Measurements from ENCODE around the gene CRY1.

CRY1 gene

DNA sequence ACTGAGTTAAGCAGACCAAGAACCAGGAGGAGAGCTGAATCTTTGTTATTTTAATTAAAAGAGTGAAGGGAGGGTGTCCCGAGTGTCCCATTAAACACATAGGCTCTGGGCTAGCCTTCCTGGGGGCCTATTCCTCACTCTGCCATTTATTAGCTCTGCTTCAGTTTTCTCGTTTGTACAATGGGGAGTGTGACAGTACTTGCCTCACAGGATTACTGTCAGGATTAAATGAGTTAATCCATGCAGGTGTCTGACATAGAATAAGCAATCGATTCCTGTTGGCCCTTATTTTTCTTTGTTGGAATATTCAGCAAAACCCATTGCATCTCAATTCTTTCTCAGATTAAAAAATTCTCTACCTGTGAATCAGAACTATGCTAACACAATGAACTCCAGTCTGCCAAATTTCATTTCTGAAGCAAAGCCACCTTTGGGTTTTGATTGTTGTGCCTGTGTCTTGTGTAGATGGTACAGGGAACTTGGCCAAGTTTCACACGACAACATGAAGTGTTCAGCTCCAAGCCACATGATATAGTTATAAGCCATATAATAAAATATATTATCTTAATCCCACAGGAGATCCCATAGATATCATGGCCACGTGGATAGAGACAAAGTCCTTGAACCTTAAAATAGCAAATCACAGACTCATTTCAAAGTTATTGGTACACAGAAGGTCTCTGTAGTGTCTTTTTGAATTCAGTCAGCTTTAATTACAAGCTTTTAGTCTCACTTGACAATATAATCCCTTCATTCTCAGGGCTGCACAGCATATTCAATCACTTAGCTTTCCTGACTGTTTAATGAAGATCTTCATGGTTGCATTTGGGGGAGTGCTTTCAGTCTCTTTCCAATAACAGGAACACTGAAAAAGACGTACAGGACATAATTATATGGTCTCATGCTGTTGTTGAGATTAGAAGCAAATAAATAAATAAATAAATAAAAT, 34.4 kb upstream of the CRY1 start:
- H3K4me3 ChIP-seq (ENCODE audit: insufficient read depth, low read depth, low read length), result no peak overlapping the region
- no peak overlapping the region for H3K27ac ChIP-seq (ENCODE audit: insufficient read depth, low read depth, low read length, poor library complexity, severe bottlenecking)
- no peaks in the 10 kb centered on the region for H3K9me3 ChIP-seq (ENCODE audit: control insufficient read depth, low read length)
- no peaks in the 10 kb centered on the region for H3K27me3 ChIP-seq (ENCODE audit: control insufficient read depth, insufficient read depth, low read length, poor library complexity, severe bottlenecking)
- WGBS, 2 experiments, result 43 to 65% methylated on average over 4 to 5 of the region's 6 CpGs
- no peaks in the 10 kb centered on the region for H3K36me3 ChIP-seq (ENCODE audit: control insufficient read depth, insufficient read depth, low read length)
- peaks cover 8% of the 10 kb centered on the region for H3K4me1 ChIP-seq (ENCODE audit: control insufficient read depth, insufficient read depth, low read length)

DNA sequence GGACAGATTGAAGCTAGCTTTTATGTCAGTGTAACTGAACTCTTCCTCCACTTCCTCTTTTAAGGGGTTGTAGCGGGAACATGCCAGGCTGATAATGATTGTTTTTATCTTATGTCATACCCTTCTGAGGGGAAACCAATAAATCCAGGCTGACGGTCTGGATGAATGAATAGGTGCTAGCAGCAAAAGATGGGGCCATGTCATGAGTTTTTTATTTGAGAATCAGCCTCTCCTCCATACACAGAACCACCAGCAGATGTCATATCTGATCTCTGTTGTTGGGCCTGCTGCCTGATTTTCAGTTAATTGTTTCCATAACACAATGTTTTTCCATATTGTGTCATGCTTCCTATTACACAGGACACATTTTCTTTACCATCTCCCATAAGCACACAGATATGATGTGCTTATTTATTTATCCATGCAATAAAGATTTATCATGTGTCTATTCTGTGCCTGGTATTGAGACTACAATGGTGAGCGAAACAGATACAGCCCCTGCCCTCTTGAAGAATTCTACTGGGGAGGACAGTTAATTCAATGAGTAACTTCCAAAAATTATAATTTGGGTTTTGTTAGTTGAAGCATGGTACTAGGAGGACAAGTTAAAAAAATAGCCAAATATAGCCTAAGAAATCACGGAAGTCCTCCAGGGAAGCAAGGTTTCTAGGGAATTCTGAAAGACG, 33.6 kb upstream of the CRY1 start:
- WGBS, 2 experiments, result 64 to 65% methylated on average over 5 of the region's 5 CpGs
- no peaks in the 10 kb centered on the region for H3K9me3 ChIP-seq (ENCODE audit: control insufficient read depth, low read length)
- H3K4me3 ChIP-seq (ENCODE audit: insufficient read depth, low read depth, low read length), result no peak overlapping the region
- H3K4me1 ChIP-seq (ENCODE audit: control insufficient read depth, insufficient read depth, low read length), result peaks cover 8% of the 10 kb centered on the region
- H3K36me3 ChIP-seq (ENCODE audit: control insufficient read depth, insufficient read depth, low read length), result no peaks in the 10 kb centered on the region
- no peak overlapping the region for H3K27ac ChIP-seq (ENCODE audit: insufficient read depth, low read depth, low read length, poor library complexity, severe bottlenecking)
- H3K27me3 ChIP-seq (ENCODE audit: control insufficient read depth, insufficient read depth, low read length, poor library complexity, severe bottlenecking), result no peaks in the 10 kb centered on the region

DNA sequence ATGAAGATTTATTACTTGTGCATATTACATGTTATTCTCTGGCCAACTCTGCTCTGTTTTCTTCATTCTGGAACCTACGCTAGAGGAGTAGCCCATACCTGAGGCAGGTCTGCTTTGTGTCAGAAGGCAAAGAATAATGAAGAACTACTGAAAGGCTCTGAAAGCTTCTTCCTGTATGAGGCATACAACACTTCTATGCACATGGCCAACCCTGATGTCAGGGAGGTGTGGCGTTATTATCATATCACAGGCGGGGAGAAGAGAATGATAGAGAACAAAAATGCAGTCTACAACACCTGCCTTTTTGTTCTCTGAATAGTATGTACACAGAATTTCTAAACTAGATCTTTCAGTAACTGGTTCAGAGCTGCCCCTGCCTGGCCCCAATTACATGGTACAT, 32.5 kb upstream of the CRY1 start:
- 96% methylated on average over 3 of the region's 3 CpGs for WGBS, 2 experiments
- H3K27me3 ChIP-seq (ENCODE audit: control insufficient read depth, insufficient read depth, low read length, poor library complexity, severe bottlenecking), result no peaks in the 10 kb centered on the region
- H3K4me3 ChIP-seq (ENCODE audit: insufficient read depth, low read depth, low read length), result no peak overlapping the region
- peaks cover under 1% of the 10 kb centered on the region for H3K4me1 ChIP-seq (ENCODE audit: control insufficient read depth, insufficient read depth, low read length)
- no peak overlapping the region for H3K27ac ChIP-seq (ENCODE audit: insufficient read depth, low read depth, low read length, poor library complexity, severe bottlenecking)
- H3K9me3 ChIP-seq (ENCODE audit: control insufficient read depth, low read length), result no peaks in the 10 kb centered on the region
- H3K36me3 ChIP-seq (ENCODE audit: control insufficient read depth, insufficient read depth, low read length), result no peaks in the 10 kb centered on the region

DNA sequence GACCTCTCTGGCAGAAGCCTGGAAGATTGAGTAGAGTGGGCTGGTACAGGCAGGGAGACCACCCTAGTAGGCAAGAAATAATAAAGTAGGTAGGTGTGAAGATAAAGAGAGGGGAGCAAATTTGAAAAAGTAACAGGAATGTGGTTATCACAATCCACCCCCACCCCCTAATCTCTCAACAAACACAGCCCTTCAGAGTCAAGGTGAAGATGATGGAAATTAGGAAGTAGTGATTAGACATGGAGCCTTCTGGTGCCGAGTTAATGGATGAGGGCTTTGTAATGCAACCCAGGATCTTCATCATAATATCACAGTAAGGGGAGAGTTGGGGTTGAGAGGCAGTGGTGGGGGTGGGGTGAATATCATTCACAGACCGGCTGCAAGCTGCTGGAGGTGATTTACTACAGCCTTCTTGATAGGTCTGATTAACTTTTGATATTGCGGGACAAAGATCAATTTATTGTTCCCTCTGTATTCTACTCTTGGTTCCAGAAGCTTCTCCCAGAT, 29.2 kb upstream of the CRY1 start:
- no peaks in the 10 kb centered on the region for H3K9me3 ChIP-seq (ENCODE audit: control insufficient read depth, low read length)
- 38 to 63% methylated on average over 2 to 3 of the region's 3 CpGs for WGBS, 2 experiments

DNA sequence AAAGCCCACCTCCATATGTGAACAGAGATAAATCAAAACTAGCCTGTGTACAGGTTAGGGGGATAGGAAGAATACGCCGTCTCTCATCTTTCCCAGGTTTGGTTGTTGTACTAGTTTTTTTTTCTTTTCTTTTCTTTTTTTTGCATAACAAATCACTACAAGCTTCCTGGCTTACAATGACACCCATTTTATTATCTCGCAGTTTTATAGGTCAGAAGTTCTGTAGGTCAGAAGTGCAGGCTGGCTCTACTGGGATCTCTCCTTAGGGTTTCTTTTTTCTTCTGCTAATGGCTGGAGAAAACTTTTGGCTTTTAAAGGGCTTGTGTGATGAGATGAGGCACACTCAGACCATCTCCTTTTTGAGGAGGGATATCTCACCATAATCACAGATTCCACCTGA, 25.7 kb upstream of the CRY1 start:
- Histone ChIP-seq H3K9me3 (ENCODE audit: control insufficient read depth, low read length) (no peaks in the 10 kb centered on the region), H3K4me1 (ENCODE audit: control insufficient read depth, insufficient read depth, low read length) (no peaks in the 10 kb centered on the region), H3K36me3 (ENCODE audit: control insufficient read depth, insufficient read depth, low read length) (no peaks in the 10 kb centered on the region), H3K27ac (ENCODE audit: insufficient read depth, low read depth, low read length, poor library complexity, severe bottlenecking) (no peak overlapping the region), H3K4me3 (ENCODE audit: insufficient read depth, low read depth, low read length) (no peak overlapping the region), H3K27me3 (ENCODE audit: control insufficient read depth, insufficient read depth, low read length, poor library complexity, severe bottlenecking) (no peaks in the 10 kb centered on the region)
- whole genome bisulfite sequencing, 2 experiments, result 97% methylated on average over 3 of the region's 3 CpGs; no CpG with 5 or more reads in 1 of the 2 experiments

More for the DNA sequence above, 29.2 kb upstream of the CRY1 start:
- no peak overlapping the region for H3K27ac ChIP-seq (ENCODE audit: insufficient read depth, low read depth, low read length, poor library complexity, severe bottlenecking)
- no peaks in the 10 kb centered on the region for H3K27me3 ChIP-seq (ENCODE audit: control insufficient read depth, insufficient read depth, low read length, poor library complexity, severe bottlenecking)
- H3K4me3 ChIP-seq (ENCODE audit: insufficient read depth, low read depth, low read length), result no peak overlapping the region
- H3K36me3 ChIP-seq (ENCODE audit: control insufficient read depth, insufficient read depth, low read length), result no peaks in the 10 kb centered on the region
- H3K4me1 ChIP-seq (ENCODE audit: control insufficient read depth, insufficient read depth, low read length), result no peaks in the 10 kb centered on the region

DNA sequence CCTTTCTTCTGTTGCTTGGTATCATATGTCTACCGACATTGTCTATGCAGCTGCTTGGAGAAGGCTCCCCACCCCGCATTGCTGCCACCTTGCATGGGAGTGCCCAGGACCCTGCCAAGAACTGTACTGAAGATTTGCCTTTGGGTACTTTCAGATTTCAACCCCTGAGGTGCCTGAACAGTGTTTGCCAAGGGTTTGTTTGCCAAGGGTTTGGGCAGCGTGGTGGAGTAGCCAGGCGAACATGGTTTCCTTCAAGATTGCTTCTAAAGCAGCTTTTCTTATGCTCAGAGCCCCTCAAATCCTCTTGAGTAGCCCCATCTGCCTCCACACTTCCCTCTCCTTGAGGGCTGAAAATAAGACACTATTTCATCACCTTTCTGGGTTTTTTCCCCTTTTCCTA, 25.3 kb upstream of the CRY1 start:
- Histone ChIP-seq H3K36me3 (ENCODE audit: control insufficient read depth, insufficient read depth, low read length) (no peaks in the 10 kb centered on the region), H3K9me3 (ENCODE audit: control insufficient read depth, low read length) (no peaks in the 10 kb centered on the region), H3K4me3 (ENCODE audit: insufficient read depth, low read depth, low read length) (no peak overlapping the region), H3K4me1 (ENCODE audit: control insufficient read depth, insufficient read depth, low read length) (no peaks in the 10 kb centered on the region), H3K27ac (ENCODE audit: insufficient read depth, low read depth, low read length, poor library complexity, severe bottlenecking) (no peak overlapping the region), H3K27me3 (ENCODE audit: control insufficient read depth, insufficient read depth, low read length, poor library complexity, severe bottlenecking) (no peaks in the 10 kb centered on the region)
- 93 to 94% methylated on average over 4 of the region's 4 CpGs for WGBS, 2 experiments

DNA sequence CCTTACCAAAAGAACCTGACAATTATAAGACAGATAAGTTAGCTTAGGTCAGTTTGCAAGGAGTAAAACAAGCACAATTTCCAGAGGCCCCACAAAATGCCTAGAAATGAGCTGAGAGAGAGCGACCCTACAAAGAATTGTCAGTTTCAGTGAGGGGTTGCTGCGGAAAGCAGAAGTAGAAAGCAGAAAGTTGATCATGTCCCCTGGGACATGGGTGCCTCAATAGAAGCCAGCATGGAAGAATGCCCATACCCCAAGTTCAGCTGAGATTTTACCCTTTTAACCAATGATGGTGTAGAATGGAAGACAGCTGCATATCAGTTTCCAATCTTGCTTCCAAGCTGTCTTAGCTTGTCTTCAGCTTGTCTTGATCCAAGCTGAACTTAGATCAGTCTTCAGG, 21.8 kb upstream of the CRY1 start:
- H3K27me3 ChIP-seq (ENCODE audit: control insufficient read depth, insufficient read depth, low read length, poor library complexity, severe bottlenecking), result no peaks in the 10 kb centered on the region
- H3K4me3 ChIP-seq (ENCODE audit: insufficient read depth, low read depth, low read length), result no peak overlapping the region
- H3K9me3 ChIP-seq (ENCODE audit: control insufficient read depth, low read length), result no peaks in the 10 kb centered on the region
- no peak overlapping the region for H3K27ac ChIP-seq (ENCODE audit: insufficient read depth, low read depth, low read length, poor library complexity, severe bottlenecking)
- 94 to 98% methylated on average over 2 of the region's 2 CpGs for WGBS, 2 experiments
- no peaks in the 10 kb centered on the region for H3K4me1 ChIP-seq (ENCODE audit: control insufficient read depth, insufficient read depth, low read length)
- H3K36me3 ChIP-seq (ENCODE audit: control insufficient read depth, insufficient read depth, low read length), result no peaks in the 10 kb centered on the region

DNA sequence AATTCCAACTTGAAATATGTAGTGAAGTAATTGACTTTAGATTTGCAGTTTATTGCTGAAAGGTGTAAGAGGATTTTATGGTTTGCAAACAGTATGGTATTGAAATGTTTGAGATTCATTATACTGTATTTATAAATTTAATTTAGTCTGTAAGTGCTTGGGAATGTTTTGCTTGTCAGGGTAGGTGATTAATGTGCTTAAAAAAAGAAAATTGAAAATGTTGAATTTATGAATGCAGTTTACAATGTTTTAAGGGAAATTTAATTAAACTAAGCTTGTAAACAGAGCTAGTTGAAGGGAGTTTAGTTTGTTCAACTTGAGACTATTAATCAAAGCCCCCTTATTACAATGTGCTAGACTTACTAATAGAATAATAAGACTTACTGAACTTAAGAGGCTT, 18.0 kb upstream of the CRY1 start:
- Histone ChIP-seq H3K36me3 (ENCODE audit: control insufficient read depth, insufficient read depth, low read length) (no peaks in the 10 kb centered on the region), H3K27me3 (ENCODE audit: control insufficient read depth, insufficient read depth, low read length, poor library complexity, severe bottlenecking) (no peaks in the 10 kb centered on the region), H3K4me1 (ENCODE audit: control insufficient read depth, insufficient read depth, low read length) (no peaks in the 10 kb centered on the region), H3K27ac (ENCODE audit: insufficient read depth, low read depth, low read length, poor library complexity, severe bottlenecking) (no peak overlapping the region), H3K4me3 (ENCODE audit: insufficient read depth, low read depth, low read length) (no peak overlapping the region), H3K9me3 (ENCODE audit: control insufficient read depth, low read length) (no peaks in the 10 kb centered on the region)

DNA sequence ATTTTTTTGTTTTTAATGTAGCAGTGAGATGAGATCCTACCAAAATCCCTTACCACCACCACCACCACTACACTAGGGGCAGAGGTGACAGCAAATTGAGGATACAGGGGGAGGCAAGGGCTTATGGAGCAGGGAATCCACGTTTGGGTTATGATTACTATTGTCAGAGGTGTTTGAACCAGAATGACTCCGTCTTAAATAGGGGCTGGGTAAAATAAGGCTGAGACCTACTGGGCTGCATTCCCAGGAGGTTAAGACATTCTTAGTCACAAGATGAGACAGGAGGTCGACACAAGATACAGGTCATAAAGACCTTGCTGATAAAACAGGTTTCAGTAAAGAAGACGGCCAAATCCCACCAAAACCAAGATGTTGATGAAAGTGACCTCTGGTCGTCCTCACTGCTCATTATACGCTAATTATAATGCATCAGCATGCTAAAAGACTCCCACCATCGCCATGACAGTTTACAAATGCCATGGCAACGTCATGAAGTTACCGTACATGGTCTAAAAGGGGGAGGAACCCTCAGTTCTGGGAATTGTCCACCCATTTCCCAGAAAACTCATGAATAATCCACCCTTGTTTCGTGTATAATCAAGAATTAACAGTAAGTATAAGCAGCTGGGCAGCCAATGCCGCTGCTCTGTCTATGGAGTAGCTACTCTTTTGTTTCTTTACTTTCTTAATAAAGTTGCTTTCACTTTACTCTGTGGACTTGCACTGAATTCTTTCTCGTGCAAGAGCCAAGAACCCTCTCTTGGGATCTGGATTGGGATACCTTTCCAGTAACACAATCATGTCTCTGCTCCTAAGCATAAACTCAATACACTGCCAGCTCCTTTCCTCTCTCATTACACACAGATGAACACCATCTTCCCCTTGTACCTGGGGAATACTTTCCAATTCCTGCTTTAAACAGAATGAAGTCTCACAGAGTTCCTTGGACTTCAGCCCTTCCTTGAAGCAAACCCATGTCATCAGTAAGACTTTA, 16.7 kb upstream of the CRY1 start:
- Histone ChIP-seq H3K27me3 (ENCODE audit: control insufficient read depth, insufficient read depth, low read length, poor library complexity, severe bottlenecking) (no peaks in the 10 kb centered on the region), H3K27ac (ENCODE audit: insufficient read depth, low read depth, low read length, poor library complexity, severe bottlenecking) (no peak overlapping the region), H3K9me3 (ENCODE audit: control insufficient read depth, low read length) (no peaks in the 10 kb centered on the region), H3K36me3 (ENCODE audit: control insufficient read depth, insufficient read depth, low read length) (no peaks in the 10 kb centered on the region), H3K4me1 (ENCODE audit: control insufficient read depth, insufficient read depth, low read length) (no peaks in the 10 kb centered on the region), H3K4me3 (ENCODE audit: insufficient read depth, low read depth, low read length) (no peak overlapping the region)
- WGBS, 2 experiments, result 89 to 90% methylated on average over 12 of the region's 12 CpGs

All from ectodermal cell (in vitro differentiated cells).